ENCODE results near the gene SRSF11. TPM values are rescaled to one million over a fixed set of nuclear protein-coding genes. Genes with fewer than 3 reads are reported as not detected.

The SRSF11 gene
- total RNA-seq, 2 experiments from 2014 or later = 194 to 203 TPM

GRCh38 chr1:70293186-70293843, 72.1 kb downstream of the SRSF11 start:
- intact Hi-C loops (cut with micrococcal nuclease) = no loop called here
- Mint-ChIP-seq H3K4me3 (no peak overlapping the region), H3K4me1 (ENCODE audit: low read depth) (peaks cover 2% of the 10 kb centered on the region), H3K9me3 (no peaks in the 10 kb centered on the region), H3K27me3 (no peaks in the 10 kb centered on the region), H3K36me3 (ENCODE audit: low read depth) (peaks cover 26% of the 10 kb centered on the region), H3K27ac (peak overlapping the region; percentile 26)
- ChIA-PET POLR2A (no interaction called here), CTCF (no interaction called here)
- ATAC-seq = no peak
- no peak for TF ChIP-seq CTCF (IDR thresholded peaks at IDR 0.05)
- DNase-seq = no peak

GRCh38 chr1:70295749-70296148, 74.6 kb downstream of the SRSF11 start:
- H3K4me1 Mint-ChIP-seq (ENCODE audit: low read depth) = peaks cover 2% of the 10 kb centered on the region
- ChIA-PET CTCF (interaction anchor here (1.0 kb wide), 1 partner anchor 12 kb away, joined by 3 read pairs; no protein-coding TSS in a partner anchor), POLR2A (no interaction called here)
- H3K27ac Mint-ChIP-seq = no peak overlapping the region
- H3K27me3 Mint-ChIP-seq = no peaks in the 10 kb centered on the region
- H3K36me3 Mint-ChIP-seq (ENCODE audit: low read depth) = peaks cover 32% of the 10 kb centered on the region
- ATAC-seq (no peak), DNase-seq (no peak)
- no peak overlapping the region for H3K4me3 Mint-ChIP-seq
- H3K9me3 Mint-ChIP-seq = no peaks in the 10 kb centered on the region
- TF ChIP-seq CTCF (IDR thresholded peaks at IDR 0.05) = no peak
- intact Hi-C loops (cut with micrococcal nuclease) = no loop called here

GRCh38 chr1:70299472-70299871, 78.3 kb downstream of the SRSF11 start:
- no peak for ATAC-seq
- no peaks in the 10 kb centered on the region for H3K27me3 Mint-ChIP-seq
- H3K4me1 Mint-ChIP-seq (ENCODE audit: low read depth) = no peaks in the 10 kb centered on the region
- H3K4me3 Mint-ChIP-seq = no peak overlapping the region
- no peak overlapping the region for H3K27ac Mint-ChIP-seq
- no peak for DNase-seq
- TF ChIP-seq CTCF (IDR thresholded peaks at IDR 0.05) = no peak
- H3K9me3 Mint-ChIP-seq = no peaks in the 10 kb centered on the region
- POLR2A ChIA-PET = no interaction called here
- intact Hi-C loops (cut with micrococcal nuclease) = no loop called here
- H3K36me3 Mint-ChIP-seq (ENCODE audit: low read depth) = peaks cover 21% of the 10 kb centered on the region
- CTCF ChIA-PET = no interaction called here

Other genes with a start within 250 kb of the SRSF11 start
- gene LRRC40, start 15.8 kb upstream of the SRSF11 start, total RNA-seq = 10 to 100 TPM; 20.9 to 21.0 TPM
- gene ANKRD13C, start 133.3 kb downstream of the SRSF11 start, total RNA-seq = 10 to 100 TPM; 15.1 to 16.9 TPM
- 10 to 100 TPM; 34.5 to 35.0 TPM for gene CTH, start 189.9 kb downstream of the SRSF11 start, total RNA-seq

Data from activated CD8-positive, alpha-beta T cell treated with anti-CD3 and anti-CD28 coated beads for 36 hours (primary cell).